GM12891 (cell line): ENCODE data around the gene TDRD1.

Experiments
- POLR2A ChIP-seq: IDR thresholded peaks from 2 replicates; pipeline ENCODE4 v1.6.1; 2011; ENCODE audit warnings: low read depth, low read length, control low read depth
- POLR2AphosphoS5 ChIP-seq: IDR thresholded peaks from 2 replicates; pipeline ENCODE4 v1.6.1; 2011; ENCODE audit warnings: low read depth, low read length, control low read depth
- POU2F2 ChIP-seq: IDR thresholded peaks from 2 replicates; pipeline ENCODE4 v1.6.1; 2011; ENCODE audit warnings: low read depth, mild to moderate bottlenecking, control low read depth, low read length, moderate library complexity
- SPI1 ChIP-seq: IDR thresholded peaks from 2 replicates; pipeline ENCODE4 v1.6.1; 2011; ENCODE audit warnings: low read depth, low read length, control low read depth
- TAF1 ChIP-seq: IDR thresholded peaks from 2 replicates; pipeline ENCODE4 v1.6.1; 2011; ENCODE audit warnings: low read depth, low read length, control low read depth

DNA sequence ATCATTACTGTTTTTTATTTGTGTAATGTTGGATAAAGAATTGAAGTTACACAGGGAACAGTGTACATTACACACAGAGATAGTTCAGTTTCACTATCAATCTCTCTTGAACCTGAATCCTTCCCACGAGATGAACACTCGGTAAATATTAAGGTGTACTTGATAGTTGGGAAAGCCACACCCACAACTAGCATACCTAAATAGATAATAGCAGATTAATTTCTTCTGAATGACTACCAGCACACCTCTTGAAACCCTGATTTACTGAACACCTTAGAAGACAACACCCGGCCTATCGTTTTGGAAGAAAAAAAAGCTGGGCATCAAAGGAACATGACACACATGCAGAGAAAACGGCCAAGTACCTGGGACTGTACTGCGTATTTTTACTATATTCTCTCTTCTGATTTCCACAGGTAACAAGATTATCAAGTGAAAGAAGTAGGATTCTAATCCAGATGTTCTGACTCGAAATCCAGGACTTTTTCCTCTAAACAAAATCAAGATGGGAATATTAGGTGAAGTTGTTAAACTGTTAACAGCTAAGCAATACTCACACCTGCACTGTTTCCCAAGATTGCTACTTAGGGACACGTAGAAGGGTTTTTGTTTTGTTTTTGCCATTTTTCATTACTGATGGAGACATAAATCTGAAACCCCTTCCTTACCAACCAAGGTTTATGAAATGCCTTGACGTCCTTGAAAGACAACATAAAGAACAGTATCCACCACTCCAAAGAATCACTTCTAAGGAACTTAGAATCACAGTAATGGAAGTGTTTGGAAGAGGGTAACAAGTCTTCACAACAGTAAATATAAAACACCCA, 6.2 kb upstream of the TDRD1 start:
- TF ChIP-seq POLR2A (no peak), SPI1 (no peak), TAF1 (no peak), POLR2AphosphoS5 (no peak), POU2F2 (no peak)
